IPS-18c (cell line): ENCODE measurements around the gene AVEN.

Experiments
- H3K4me3 ChIP-seq: 2 replicates; pipeline ENCODE4 v1.7.0; 2013; ENCODE audit warnings: low read depth, mild to moderate bottlenecking, low read length, moderate library complexity; ENCODE audit not compliant: insufficient read depth
- H3K9me3 ChIP-seq: one replicate; pipeline ENCODE4 v1.6.1; 2013; ENCODE audit warnings: mild to moderate bottlenecking, low read length, moderate library complexity; ENCODE audit not compliant: control insufficient read depth, insufficient read depth

The AVEN gene

DNA sequence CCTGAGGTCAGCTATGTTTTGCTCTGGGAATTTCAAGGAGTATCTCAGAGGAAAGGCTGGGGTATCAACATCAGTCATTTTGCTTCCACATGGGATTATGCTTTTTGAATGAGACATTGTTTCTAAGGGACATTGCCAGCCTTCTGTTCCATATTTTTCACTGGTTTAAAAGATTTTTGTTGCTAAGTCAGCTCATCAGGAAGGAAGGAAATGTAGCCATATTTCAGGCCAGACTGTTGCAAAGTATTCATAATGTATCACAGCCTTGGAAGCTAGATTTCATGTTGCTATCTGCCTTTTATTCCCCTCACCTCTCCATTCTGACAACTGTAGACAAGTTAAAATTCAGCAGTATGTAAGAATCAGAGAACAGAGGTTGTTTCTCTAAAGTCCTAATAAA, 131.7 kb downstream of the AVEN start:
- no peak overlapping the region for H3K4me3 ChIP-seq
- H3K9me3 ChIP-seq = no peaks in the 10 kb centered on the region

DNA sequence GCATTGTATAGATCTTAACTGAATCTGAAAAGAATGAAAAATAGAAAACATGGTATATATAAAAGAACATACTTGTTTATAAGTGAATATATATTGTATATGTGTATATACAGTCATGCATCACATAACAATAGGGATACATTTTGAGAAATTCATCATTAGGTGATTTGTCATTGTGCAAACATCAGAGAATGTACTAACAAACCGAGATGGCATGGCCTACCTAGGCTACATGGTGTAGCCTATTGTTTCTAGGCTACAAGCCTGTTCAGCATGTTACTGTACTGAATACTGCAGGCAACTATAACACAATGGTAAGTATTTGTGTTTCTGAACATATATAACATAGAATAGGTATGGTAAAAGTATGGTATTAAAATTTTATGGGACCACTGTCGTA, 135.3 kb downstream of the AVEN start:
- H3K9me3 ChIP-seq = no peaks in the 10 kb centered on the region

DNA sequence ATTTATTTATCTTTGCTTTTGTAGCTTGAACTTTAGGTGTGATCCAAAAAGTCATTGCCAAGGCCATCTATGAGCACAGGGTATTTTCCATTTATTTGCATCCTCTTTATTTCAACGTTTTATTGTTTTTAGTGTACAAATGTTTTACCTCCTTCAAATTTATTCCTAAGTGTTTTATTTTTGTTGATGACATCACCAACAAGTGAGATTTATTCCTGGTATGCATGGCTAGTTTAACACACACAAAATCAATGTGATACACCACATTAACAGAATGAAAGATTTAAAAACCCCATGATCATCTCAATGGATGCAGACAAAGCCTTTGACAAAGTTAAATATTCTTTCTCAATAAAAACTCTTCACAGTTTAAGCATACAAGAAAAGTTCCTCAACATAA, 137.0 kb downstream of the AVEN start:
- no peaks in the 10 kb centered on the region for H3K9me3 ChIP-seq
- H3K4me3 ChIP-seq = no peak overlapping the region

More for the DNA sequence above, 135.3 kb downstream of the AVEN start:
- no peak overlapping the region for H3K4me3 ChIP-seq

DNA sequence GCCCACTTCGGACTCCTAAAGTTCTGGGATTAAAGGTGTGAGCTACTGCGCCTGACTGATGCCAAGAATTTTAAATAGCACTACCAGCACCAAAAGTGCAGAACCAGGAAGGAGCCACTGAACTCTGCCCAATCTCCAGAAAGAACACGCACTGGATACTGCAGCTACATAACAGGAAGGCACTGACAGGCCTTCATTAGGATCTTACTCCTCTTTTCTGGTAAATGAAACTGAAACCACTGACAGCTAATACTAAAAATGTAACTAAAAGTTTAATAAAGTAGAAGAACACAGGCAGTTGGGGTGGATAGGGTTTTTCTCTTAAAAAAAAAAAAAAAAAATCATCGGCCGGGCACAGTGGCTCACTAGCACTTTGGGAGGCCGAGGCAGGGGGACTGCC, 144.8 kb downstream of the AVEN start:
- no peak overlapping the region for H3K4me3 ChIP-seq
- no peaks in the 10 kb centered on the region for H3K9me3 ChIP-seq

DNA sequence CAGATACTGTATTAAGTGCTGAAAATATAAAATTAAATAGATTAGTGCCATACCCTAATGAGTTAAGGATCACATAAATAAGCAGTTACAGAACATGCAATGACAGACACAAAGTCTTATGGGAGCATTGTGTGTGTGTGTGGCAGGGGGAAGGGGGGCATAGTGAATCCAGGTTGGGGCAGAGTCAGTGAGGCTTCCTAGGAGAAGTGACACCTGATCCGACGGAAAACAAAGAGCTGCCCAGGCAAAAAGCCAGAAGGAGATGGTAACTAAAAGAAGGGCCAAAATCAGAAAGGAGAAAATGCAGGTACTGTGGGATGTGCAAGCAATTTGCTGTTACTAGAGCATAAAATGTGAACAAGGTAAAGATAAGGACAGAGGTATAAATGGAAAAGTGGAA, 150.8 kb downstream of the AVEN start:
- no peaks in the 10 kb centered on the region for H3K9me3 ChIP-seq

DNA sequence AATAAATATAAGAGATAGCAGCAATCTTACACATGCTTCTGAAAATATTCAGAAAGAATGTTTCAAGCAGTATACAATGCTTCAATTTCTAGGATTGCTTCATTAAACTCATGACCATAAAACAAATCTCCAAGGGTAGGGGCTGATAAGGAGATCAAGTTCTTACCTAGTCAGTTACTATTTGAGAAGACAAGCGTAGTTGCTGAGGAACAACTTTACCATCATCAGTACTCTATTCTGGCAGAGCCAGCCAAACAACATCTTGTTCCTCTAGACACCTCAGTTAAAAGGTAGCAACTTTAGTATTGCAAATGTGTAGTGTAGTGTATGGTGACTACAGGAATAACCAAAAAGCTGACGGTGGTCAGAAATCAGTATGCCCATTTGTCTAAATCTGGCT, 156.1 kb downstream of the AVEN start:
- H3K9me3 ChIP-seq = no peaks in the 10 kb centered on the region

More for the DNA sequence above, 150.8 kb downstream of the AVEN start:
- no peak overlapping the region for H3K4me3 ChIP-seq

DNA sequence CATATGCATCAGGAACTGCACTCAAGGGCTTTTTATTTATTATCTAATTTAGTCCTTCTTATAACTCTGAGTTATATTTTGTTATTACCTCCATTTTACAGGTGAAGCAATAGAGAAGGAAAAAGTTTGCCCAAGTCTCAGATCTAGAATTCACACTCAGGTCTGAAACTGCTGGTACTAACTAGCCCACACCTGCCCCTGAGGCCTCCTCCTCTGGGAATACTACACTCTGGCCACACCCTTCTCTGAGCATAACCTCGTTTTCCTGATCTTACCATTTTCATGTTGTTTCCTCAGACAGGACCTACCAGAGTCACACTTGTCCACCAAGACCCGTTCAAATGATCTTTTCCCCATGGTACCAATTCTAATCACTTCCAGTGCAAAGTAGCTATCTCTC, 164.8 kb downstream of the AVEN start:
- no peak overlapping the region for H3K4me3 ChIP-seq
- no peaks in the 10 kb centered on the region for H3K9me3 ChIP-seq

More for the DNA sequence above, 156.1 kb downstream of the AVEN start:
- H3K4me3 ChIP-seq = no peak overlapping the region

DNA sequence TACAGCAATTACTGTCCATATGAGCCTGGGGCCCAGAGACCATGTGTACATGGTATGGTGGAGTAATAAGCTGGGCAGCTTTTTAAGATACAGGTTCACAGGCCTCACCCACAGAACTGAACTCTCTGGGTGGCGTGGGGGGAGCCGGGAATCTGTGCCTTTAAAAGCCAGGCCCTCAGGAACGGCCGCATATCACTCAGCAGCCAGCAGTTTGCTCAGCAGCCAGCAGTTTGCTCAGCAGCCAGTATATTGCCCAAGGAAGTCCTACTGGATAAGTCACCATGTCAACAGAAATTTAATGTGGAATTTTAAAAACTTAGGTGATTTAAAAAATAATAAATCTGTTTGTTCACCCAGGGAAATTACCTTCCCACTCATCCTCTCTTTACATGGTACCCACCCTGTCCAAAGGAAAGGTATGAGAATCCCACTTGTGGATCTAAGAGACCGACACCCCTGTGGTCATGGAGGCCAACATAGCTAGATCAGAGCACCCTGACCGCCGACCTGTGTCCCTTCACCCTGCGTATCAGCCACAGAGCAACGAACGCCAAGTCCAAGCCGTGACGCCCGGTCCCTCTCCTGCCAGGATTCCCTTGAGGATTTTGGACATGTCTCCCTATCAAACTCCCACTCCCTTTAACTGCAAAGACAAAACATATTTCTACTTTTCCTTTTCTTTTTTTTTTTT, 166.4 kb downstream of the AVEN start:
- H3K9me3 ChIP-seq = no peaks in the 10 kb centered on the region
- H3K4me3 ChIP-seq = no peak overlapping the region

DNA sequence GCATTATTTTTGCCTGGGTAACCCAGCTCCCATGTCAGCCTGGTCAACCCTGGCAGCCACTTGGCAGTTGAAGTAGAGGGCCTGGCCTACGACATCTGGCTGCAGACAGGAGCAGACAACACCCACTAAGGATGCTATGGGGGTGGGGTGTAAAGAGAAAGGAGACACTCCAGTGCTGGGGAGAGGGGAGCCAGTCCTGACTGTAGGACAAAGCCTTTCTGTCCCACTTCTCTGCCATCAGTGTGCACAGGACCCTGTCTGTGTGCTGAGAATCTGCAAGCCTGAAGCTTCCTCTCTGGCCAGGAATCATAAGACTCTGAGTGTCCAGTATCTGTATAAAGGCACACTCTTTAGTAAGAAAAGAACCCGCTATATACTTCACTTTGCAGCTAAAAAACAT, 167.0 kb downstream of the AVEN start:
- H3K9me3 ChIP-seq = no peaks in the 10 kb centered on the region

DNA sequence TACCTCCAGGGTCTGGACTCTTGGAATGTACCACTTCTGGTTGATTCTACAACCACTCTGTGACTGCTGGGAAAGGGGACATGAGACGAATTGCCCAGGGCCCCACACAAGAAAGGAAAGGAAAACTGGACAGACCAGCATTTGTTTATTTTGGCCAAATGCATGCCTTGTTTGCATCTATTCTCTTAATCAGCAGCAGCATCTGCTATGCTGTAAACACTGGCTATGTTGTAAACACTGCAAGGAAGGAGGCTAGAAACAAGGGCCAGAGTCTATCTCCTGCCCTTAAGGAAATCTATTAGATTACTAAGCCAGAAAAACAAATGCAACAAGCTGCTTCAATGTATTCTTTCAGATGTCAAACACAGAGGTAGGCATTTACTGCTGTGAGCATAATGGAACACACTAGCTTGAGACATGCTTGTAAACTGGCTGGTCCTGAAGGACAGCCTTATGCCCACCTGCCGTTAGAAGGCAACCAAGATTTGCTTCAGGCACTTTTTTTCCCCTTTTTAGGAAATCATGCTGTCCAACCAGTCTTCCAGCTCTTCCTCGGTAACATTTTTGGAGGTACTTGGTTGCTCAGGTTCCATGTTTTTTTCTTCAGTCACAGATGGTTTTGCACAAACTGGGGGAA, 172.8 kb downstream of the AVEN start:
- no peaks in the 10 kb centered on the region for H3K9me3 ChIP-seq
- H3K4me3 ChIP-seq = no peak overlapping the region

More for the DNA sequence above, 167.0 kb downstream of the AVEN start:
- H3K4me3 ChIP-seq = no peak overlapping the region

DNA sequence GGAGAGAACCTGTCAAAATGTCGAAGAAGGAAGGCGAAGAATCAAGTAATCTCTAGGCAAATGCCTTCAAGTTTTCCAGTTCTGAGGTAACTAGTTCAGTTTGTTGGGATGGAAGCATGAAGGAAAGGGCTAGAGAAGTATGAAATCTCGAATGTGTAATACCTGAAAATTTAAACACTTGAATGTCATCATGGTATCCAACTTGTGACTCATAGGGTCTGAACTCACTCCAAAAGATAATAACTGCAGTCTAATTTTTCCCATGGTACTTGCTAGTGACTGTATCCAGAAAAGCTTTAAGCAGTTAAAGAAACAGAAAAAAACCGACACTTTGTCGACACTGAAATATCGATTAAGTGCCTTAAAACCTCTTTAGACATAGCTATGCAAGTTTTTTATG, 173.6 kb downstream of the AVEN start:
- no peaks in the 10 kb centered on the region for H3K9me3 ChIP-seq
- no peak overlapping the region for H3K4me3 ChIP-seq

DNA sequence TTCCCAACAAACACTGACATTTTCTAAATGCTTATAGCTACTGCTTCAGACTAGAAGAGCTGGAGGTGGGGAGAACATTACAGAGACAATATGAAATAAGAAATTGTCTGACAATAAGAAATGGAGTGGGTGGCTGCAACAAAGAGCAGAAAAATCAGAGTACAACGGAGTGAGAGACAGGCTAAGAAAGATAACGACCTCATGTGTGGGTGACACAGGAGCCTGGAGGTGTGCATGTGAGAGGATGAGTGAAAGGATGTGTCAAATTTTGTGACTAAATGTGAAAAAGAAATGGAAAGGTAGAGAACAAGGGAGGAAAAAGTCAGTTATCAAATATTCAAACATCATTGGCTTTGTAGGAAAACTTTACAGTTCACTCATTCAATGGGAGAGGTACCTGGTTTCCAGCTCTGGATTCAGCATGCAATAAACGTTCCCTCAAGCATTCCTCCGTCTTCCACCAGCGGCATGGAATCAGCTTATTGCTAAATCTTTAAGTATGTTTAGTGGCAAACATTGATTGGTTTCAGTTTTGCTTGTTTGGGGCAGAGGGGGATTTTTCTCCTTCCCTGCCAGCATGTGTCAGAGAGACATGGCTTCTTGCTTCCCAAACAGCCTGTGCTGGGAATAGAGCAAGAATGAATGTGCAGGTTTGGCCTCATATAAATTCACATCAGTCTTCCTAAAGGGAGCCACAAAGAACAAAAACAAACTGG, 174.5 kb downstream of the AVEN start:
- H3K9me3 ChIP-seq = no peaks in the 10 kb centered on the region
- no peak overlapping the region for H3K4me3 ChIP-seq

DNA sequence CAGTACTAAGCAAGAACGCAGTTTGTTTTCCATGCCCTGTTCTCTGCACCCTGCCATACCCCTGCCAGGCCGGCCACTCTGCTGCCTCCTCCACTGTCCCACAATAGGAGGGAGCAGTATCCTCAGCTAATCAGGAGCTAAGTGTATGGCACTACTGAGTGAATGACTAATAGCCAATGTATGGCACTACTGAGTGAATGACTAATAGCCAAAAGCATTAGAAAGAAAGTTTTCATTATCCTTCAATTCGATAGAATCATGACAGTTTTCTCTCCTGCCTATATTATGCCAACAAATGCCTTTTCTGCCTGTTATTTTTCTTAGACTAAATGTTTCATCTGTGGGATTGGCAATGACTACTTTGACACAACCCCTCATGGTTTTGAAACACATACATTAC, 178.2 kb downstream of the AVEN start:
- Histone ChIP-seq H3K9me3 (no peaks in the 10 kb centered on the region), H3K4me3 (no peak overlapping the region)

DNA sequence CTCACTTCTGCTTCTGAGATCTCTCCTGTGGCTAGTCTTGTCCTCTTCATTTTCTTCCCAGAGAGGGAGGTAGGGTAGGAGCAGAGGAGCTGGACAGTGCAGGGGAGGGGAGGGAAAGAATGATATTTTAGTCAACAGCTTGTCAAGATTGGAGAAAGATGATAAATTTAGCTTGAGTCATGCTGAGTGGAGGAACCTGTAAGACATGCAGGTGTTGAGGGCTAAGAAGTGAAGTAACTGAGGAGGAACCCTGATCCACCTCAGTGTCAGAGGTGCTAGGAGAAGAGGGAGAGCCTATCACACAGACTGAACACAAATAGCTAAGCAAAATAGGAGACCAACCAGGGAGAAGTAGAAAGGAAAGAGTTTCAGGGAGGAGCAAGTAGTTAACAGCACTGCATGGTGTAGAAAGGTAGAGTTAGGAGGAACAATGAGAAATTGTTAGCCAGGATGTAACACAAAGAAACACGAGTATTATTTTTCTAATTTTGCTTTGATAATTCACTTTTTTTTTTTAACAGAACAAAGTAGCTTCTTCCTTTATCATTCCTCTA, 178.9 kb downstream of the AVEN start:
- H3K4me3 ChIP-seq = no peak overlapping the region
- H3K9me3 ChIP-seq = no peaks in the 10 kb centered on the region

DNA sequence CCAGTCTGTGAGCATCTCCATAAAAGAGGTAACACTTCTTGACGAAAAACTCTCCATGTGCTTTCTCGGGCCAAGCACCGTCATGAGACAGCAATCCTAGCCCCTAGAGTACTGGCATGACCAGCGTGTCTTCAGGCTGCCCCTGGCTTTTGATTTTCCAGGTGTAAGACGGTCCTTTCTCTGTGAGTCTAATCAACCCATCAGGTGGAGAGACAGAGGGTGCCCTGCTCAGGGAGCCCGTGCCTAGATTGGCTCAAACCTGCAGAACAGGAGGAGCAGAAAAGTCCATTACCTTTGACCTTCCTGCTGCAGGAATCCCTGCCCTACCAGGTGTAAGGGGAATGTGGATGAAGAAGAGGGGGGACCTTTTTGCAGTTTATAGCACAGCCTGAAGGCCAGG, 180.2 kb downstream of the AVEN start:
- no peak overlapping the region for H3K4me3 ChIP-seq

DNA sequence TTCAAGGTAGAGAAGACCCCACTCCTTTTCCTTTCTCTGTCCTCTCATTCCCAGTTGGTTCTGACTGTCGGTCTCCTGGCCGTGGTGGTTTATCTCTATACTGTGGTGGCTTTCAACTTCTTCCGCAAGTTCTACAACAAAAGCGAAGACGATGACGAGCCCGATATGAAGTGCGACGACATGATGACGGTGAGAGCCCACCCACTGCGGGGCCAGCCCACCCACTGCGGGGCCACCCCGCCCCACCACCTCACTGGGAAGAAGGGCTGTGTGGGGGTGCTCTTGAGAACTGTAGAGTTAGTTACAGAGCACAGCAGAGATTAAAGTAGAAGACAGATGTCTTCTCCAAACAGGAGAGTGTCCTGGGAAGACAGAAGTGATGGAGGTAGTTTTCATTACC, 181.3 kb downstream of the AVEN start:
- Histone ChIP-seq H3K4me3 (no peak overlapping the region), H3K9me3 (no peaks in the 10 kb centered on the region)

More for the DNA sequence above, 180.2 kb downstream of the AVEN start:
- H3K9me3 ChIP-seq = no peaks in the 10 kb centered on the region

DNA sequence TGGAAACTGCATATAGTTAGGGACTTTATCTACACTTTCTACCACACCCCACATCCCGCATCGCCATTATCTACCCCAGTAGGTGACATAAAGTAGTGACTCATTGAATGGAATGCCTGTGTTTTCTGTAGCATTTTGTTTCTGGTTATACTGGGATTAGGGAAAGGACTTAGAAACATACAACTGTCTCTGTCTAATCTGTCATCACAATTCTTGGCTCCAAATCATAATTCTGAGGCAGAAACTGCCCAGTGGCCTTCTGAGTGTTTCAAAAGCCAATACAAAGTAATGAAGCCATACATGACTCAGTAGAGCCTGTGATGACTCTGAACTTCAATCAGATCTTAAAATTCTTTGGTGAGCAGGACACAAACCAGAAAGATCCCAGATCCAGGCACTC, 186.4 kb downstream of the AVEN start:
- Histone ChIP-seq H3K4me3 (no peak overlapping the region), H3K9me3 (no peaks in the 10 kb centered on the region)

DNA sequence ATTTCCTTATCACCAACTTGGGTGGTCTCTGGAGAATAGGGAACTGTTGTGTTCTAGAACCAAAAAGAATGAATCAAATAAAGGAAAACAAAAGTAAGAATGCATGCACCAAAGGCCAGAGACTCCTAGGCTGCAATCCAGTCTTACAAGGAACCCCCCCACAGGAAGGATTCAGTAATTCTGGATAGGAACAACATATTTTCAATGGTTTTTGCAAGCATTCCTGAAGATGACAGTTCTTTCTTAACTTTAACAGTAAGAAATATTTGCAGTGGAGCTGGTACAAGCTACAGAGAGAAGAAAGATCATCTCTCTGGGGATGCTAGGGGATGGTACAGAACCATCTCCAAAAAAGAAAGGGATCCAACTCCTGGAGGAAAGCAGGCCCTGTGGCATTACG, 186.9 kb downstream of the AVEN start:
- Histone ChIP-seq H3K9me3 (no peaks in the 10 kb centered on the region), H3K4me3 (no peak overlapping the region)
